HepG2 (cell line): Measurements from ENCODE around the gene NUTF2. TPM values are rescaled to one million over a fixed set of nuclear protein-coding genes. Genes with fewer than 3 reads are reported as not detected.

Experiments
- CBFB ChIP-seq: sonication (generic); formaldehyde crosslinking; IDR thresholded peaks from 2 replicates; pipeline ENCODE4 v1.4.0; 2020; ENCODE audit warnings: missing genetic modification reagents
- DZIP1 ChIP-seq: sonication (generic); formaldehyde crosslinking; IDR thresholded peaks from 2 replicates; pipeline ENCODE4 v1.5.0; 2020; ENCODE audit warnings: mild to moderate bottlenecking, missing genetic modification reagents
- ETV6 ChIP-seq: sonication (generic); formaldehyde crosslinking; conservative IDR thresholded peaks from 2 replicates; pipeline ENCODE4 v1.4.0; 2020; ENCODE audit warnings: missing genetic modification reagents
- FOXP1 ChIP-seq, 2 experiments: fragments of 450-650 bp in 1 of 2; IDR thresholded peaks; 2 replicates each; pipeline ENCODE4 v1.6.1; 2017 to 2018; ENCODE audit warnings: antibody characterized with exemption in 1 of 2
- GLI4 ChIP-seq: sonication (generic); formaldehyde crosslinking; IDR thresholded peaks from 2 replicates; pipeline ENCODE4 v1.5.1; 2020; ENCODE audit warnings: missing genetic modification reagents, mild to moderate bottlenecking, moderate library complexity, borderline replicate concordance
- IKZF1 ChIP-seq: fragments of 450-650 bp; IDR thresholded peaks from 2 replicates; pipeline ENCODE4 v1.7.1; 2016
- JUN ChIP-seq: sonication (generic); formaldehyde crosslinking; IDR thresholded peaks from 2 replicates; pipeline ENCODE4 v1.4.0; 2020; ENCODE audit warnings: mild to moderate bottlenecking, missing genetic modification reagents
- REL ChIP-seq: sonication (generic); formaldehyde crosslinking; conservative IDR thresholded peaks from 2 replicates; pipeline ENCODE4 v1.8.0; 2022; ENCODE audit warnings: mild to moderate bottlenecking, missing genetic modification reagents, moderate library complexity
- ZNF142 ChIP-seq: sonication (generic); formaldehyde crosslinking; IDR thresholded peaks from 2 replicates; pipeline ENCODE4 v1.4.0; 2020; ENCODE audit warnings: missing genetic modification reagents
- ZNF598 ChIP-seq: sonication (generic); formaldehyde crosslinking; IDR thresholded peaks from 2 replicates; pipeline ENCODE4 v1.5.1; 2020; ENCODE audit warnings: mild to moderate bottlenecking, missing genetic modification reagents, borderline replicate concordance
- polyA plus RNA-seq, 8 experiments: library from polyadenylated mRNA; depleted of rRNA in 3 of 8; stranded (reverse) in 7 of 8; unstranded in 1 of 8; fragments of >200 nt; fragmentation: Illumina TruSeq in 4 of 8; extraction: Trizol in 4 of 8; gene quantifications; 2 replicates each; pipeline versions ENCODE4 v1.2.1 to v1.2.3, GENCODE V29; 2011 to 2016; ENCODE audit warnings: low read depth in 4 of 8, missing spikeins in 1 of 8, mixed read lengths in 1 of 8; ENCODE audit not compliant: insufficient read depth in 1 of 8
- total RNA-seq, 5 experiments: library from RNA; depleted of rRNA; stranded (reverse); fragments of >200 nt; fragmentation: Illumina TruSeq; extraction: Trizol; gene quantifications; 2 replicates each; pipeline ENCODE4 v1.2.3, GENCODE V29; 2016; ENCODE audit warnings: low read depth in 1 of 5
- TF ChIP-seq, protein P1 (sequence below): sonication (generic); formaldehyde crosslinking; IDR thresholded peaks from 2 replicates; pipeline ENCODE4 v1.4.0; 2020; ENCODE audit warnings: low read depth, missing genetic modification reagents
- TF ChIP-seq, protein P2 (sequence below), 2 experiments: IDR thresholded peaks; 2 replicates each; pipeline ENCODE4 v1.6.1; 2011 to 2012; ENCODE audit warnings: low read length in 2 of 2, borderline replicate concordance in 1 of 2, low read depth in 1 of 2, mild to moderate bottlenecking in 1 of 2, moderate library complexity in 1 of 2

The NUTF2 gene
- total and polyA plus RNA-seq, 2 of the 13 experiments (the other 11 are each of a cell fraction or from before 2014, with no cell fraction given): 168 to 214 TPM

GRCh38 chr16:67847064-67847861 lies 530 bp downstream of the NUTF2 start, which contains the start of gene CENPT (continued):
- TF ChIP-seq, protein P1, sequence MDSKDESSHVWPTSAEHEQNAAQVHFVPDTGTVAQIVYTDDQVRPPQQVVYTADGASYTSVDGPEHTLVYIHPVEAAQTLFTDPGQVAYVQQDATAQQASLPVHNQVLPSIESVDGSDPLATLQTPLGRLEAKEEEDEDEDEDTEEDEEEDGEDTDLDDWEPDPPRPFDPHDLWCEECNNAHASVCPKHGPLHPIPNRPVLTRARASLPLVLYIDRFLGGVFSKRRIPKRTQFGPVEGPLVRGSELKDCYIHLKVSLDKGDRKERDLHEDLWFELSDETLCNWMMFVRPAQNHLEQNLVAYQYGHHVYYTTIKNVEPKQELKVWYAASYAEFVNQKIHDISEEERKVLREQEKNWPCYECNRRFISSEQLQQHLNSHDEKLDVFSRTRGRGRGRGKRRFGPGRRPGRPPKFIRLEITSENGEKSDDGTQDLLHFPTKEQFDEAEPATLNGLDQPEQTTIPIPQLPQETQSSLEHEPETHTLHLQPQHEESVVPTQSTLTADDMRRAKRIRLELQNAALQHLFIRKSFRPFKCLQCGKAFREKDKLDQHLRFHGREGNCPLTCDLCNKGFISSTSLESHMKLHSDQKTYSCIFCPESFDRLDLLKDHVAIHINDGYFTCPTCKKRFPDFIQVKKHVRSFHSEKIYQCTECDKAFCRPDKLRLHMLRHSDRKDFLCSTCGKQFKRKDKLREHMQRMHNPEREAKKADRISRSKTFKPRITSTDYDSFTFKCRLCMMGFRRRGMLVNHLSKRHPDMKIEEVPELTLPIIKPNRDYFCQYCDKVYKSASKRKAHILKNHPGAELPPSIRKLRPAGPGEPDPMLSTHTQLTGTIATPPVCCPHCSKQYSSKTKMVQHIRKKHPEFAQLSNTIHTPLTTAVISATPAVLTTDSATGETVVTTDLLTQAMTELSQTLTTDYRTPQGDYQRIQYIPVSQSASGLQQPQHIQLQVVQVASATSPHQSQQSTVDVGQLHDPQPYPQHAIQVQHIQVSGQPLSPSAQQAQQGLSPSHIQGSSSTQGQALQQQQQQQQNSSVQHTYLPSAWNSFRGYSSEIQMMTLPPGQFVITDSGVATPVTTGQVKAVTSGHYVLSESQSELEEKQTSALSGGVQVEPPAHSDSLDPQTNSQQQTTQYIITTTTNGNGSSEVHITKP (CRISPR knock-in tag): no peak
- TF ChIP-seq REL (CRISPR knock-in tag) (no peak), ZNF142 (CRISPR knock-in tag) (no peak), ZNF598 (CRISPR knock-in tag) (no peak; the same call in 1 of the 2 replicates), DZIP1 (CRISPR knock-in tag) (peak; percentile 77), FOXP1 (IDR thresholded peaks at IDR 0.05) (no peak), FOXP1 (CRISPR knock-in tag; IDR thresholded peaks at IDR 0.05) (no peak), GLI4 (no peak), CBFB (CRISPR knock-in tag) (no peak), IKZF1 (no peak), JUN (CRISPR knock-in tag) (no peak), ETV6 (peak; percentile 43; the same call in 1 of the 2 replicates)
- TF ChIP-seq, protein P2, sequence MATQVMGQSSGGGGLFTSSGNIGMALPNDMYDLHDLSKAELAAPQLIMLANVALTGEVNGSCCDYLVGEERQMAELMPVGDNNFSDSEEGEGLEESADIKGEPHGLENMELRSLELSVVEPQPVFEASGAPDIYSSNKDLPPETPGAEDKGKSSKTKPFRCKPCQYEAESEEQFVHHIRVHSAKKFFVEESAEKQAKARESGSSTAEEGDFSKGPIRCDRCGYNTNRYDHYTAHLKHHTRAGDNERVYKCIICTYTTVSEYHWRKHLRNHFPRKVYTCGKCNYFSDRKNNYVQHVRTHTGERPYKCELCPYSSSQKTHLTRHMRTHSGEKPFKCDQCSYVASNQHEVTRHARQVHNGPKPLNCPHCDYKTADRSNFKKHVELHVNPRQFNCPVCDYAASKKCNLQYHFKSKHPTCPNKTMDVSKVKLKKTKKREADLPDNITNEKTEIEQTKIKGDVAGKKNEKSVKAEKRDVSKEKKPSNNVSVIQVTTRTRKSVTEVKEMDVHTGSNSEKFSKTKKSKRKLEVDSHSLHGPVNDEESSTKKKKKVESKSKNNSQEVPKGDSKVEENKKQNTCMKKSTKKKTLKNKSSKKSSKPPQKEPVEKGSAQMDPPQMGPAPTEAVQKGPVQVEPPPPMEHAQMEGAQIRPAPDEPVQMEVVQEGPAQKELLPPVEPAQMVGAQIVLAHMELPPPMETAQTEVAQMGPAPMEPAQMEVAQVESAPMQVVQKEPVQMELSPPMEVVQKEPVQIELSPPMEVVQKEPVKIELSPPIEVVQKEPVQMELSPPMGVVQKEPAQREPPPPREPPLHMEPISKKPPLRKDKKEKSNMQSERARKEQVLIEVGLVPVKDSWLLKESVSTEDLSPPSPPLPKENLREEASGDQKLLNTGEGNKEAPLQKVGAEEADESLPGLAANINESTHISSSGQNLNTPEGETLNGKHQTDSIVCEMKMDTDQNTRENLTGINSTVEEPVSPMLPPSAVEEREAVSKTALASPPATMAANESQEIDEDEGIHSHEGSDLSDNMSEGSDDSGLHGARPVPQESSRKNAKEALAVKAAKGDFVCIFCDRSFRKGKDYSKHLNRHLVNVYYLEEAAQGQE (IDR thresholded peaks at IDR 0.05; ENCODE audit: borderline replicate concordance in 1 of 2, low read depth in 1 of 2, low read length in 2 of 2): no peak
